Measurements from ENCODE around the gene MLLT11.

DNA sequence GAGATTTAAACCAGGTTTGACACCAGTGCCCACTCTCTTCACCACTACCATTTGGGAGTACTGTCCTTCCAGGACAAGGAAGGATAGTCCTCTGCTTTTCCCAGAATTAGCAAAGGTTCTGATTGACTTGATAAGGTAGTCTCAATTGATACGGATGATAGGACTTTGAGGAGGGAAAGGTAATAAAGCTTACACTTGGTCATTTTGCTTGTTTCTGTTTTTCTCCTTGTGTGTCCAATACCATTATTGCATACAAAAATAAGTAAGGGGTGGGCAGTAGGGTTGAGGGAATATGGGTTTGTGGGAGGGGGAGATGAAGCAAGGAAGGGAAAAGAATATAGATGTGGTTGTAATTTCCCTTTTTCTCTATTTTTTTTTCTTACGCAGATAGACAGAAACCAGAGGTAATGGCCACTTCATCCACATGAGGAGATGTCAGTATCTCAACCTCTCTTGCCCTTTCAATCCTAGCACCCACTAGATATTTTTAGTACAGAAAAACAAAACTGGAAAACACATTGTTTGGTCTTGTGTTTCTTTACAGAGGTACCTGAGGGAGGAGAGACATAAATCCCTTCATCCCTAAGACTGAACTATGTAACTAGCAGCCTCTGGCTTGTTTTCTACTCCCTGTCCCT, 10.0 kb upstream of the MLLT11 start:
- TF ChIP-seq, protein P1, sequence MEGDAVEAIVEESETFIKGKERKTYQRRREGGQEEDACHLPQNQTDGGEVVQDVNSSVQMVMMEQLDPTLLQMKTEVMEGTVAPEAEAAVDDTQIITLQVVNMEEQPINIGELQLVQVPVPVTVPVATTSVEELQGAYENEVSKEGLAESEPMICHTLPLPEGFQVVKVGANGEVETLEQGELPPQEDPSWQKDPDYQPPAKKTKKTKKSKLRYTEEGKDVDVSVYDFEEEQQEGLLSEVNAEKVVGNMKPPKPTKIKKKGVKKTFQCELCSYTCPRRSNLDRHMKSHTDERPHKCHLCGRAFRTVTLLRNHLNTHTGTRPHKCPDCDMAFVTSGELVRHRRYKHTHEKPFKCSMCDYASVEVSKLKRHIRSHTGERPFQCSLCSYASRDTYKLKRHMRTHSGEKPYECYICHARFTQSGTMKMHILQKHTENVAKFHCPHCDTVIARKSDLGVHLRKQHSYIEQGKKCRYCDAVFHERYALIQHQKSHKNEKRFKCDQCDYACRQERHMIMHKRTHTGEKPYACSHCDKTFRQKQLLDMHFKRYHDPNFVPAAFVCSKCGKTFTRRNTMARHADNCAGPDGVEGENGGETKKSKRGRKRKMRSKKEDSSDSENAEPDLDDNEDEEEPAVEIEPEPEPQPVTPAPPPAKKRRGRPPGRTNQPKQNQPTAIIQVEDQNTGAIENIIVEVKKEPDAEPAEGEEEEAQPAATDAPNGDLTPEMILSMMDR (IDR thresholded peaks at IDR 0.05), result no peak
- TF ChIP-seq POLR2AphosphoS5 (IDR thresholded peaks at IDR 0.05; ENCODE audit: low read depth, low read length) (peak; percentile 48), SIN3A (IDR thresholded peaks at IDR 0.05; ENCODE audit: borderline replicate concordance, insufficient read depth, low read depth, low read length) (no peak)
- TF ChIP-seq, protein P2, sequence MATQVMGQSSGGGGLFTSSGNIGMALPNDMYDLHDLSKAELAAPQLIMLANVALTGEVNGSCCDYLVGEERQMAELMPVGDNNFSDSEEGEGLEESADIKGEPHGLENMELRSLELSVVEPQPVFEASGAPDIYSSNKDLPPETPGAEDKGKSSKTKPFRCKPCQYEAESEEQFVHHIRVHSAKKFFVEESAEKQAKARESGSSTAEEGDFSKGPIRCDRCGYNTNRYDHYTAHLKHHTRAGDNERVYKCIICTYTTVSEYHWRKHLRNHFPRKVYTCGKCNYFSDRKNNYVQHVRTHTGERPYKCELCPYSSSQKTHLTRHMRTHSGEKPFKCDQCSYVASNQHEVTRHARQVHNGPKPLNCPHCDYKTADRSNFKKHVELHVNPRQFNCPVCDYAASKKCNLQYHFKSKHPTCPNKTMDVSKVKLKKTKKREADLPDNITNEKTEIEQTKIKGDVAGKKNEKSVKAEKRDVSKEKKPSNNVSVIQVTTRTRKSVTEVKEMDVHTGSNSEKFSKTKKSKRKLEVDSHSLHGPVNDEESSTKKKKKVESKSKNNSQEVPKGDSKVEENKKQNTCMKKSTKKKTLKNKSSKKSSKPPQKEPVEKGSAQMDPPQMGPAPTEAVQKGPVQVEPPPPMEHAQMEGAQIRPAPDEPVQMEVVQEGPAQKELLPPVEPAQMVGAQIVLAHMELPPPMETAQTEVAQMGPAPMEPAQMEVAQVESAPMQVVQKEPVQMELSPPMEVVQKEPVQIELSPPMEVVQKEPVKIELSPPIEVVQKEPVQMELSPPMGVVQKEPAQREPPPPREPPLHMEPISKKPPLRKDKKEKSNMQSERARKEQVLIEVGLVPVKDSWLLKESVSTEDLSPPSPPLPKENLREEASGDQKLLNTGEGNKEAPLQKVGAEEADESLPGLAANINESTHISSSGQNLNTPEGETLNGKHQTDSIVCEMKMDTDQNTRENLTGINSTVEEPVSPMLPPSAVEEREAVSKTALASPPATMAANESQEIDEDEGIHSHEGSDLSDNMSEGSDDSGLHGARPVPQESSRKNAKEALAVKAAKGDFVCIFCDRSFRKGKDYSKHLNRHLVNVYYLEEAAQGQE (IDR thresholded peaks at IDR 0.05; ENCODE audit: insufficient read depth in 1 of 2, low read depth in 2 of 2, low read length in 1 of 2), result no peak
